Activated effector memory CD4-positive, alpha-beta T cell treated with anti-CD3 and anti-CD28 coated beads, Interleukin-2, amount 50 U/mL, for 16 hours (primary cell): ENCODE measurements around the gene ITGB8.

Experiments used
- DNase-seq: peaks from one replicate; pipeline ENCODE4 v3.0.0-alpha.2; 2020

The ITGB8 gene

GRCh38 chr7:20393021-20393610 lies 62.4 kb downstream of the ITGB8 start:
- DNase-seq, result no peak

GRCh38 chr7:20393616-20394015 lies 62.9 kb downstream of the ITGB8 start:
- DNase-seq, result no peak

- DNase-seq, result no peak
These were observed 63.6 kb downstream of the ITGB8 start for GRCh38 chr7:20394284-20394683.

- DNase-seq, result no peak
These were observed 64.4 kb downstream of the ITGB8 start for GRCh38 chr7:20395104-20395503.

GRCh38 chr7:20395511-20395910 lies 64.8 kb downstream of the ITGB8 start:
- DNase-seq, result no peak

GRCh38 chr7:20399521-20399920 lies 68.8 kb downstream of the ITGB8 start:
- DNase-seq, result no peak

GRCh38 chr7:20401861-20402746 lies 71.4 kb downstream of the ITGB8 start:
- DNase-seq, result no peak

GRCh38 chr7:20402747-20403230 lies 72.1 kb downstream of the ITGB8 start:
- no peak for DNase-seq

GRCh38 chr7:20403331-20403730 lies 72.6 kb downstream of the ITGB8 start:
- DNase-seq, result no peak

GRCh38 chr7:20404320-20404719 lies 73.6 kb downstream of the ITGB8 start:
- DNase-seq, result no peak

- DNase-seq, result no peak
These were observed 77.1 kb downstream of the ITGB8 start for GRCh38 chr7:20407585-20408466.

GRCh38 chr7:20408467-20408826 lies 77.7 kb downstream of the ITGB8 start:
- no peak for DNase-seq

- no peak for DNase-seq
These were observed 79.3 kb downstream of the ITGB8 start for GRCh38 chr7:20409961-20410360.

- no peak for DNase-seq
These were observed 80.7 kb downstream of the ITGB8 start for GRCh38 chr7:20411372-20411771.

GRCh38 chr7:20412032-20412431 lies 81.3 kb downstream of the ITGB8 start:
- DNase-seq, result no peak

GRCh38 chr7:20417260-20417659 lies 86.6 kb downstream of the ITGB8 start:
- no peak for DNase-seq

- no peak for DNase-seq
These were observed 87.1 kb downstream of the ITGB8 start for GRCh38 chr7:20417675-20418382.

GRCh38 chr7:20424500-20424899 lies 93.8 kb downstream of the ITGB8 start:
- no peak for DNase-seq

- DNase-seq, result no peak
These were observed 100.0 kb downstream of the ITGB8 start for GRCh38 chr7:20430664-20431063.

- DNase-seq, result no peak
These were observed 100.4 kb downstream of the ITGB8 start for GRCh38 chr7:20431146-20431545.

GRCh38 chr7:20432071-20432470 lies 101.4 kb downstream of the ITGB8 start:
- DNase-seq, result no peak

GRCh38 chr7:20435305-20435704 lies 104.6 kb downstream of the ITGB8 start:
- DNase-seq, result no peak

GRCh38 chr7:20438248-20438647 lies 107.5 kb downstream of the ITGB8 start:
- no peak for DNase-seq
